PC-3 (cell line): ENCODE results near the gene CPOX. TPM values are rescaled to one million over a fixed set of nuclear protein-coding genes. Genes with fewer than 3 reads are reported as not detected.

ENCODE experiments used
- ATAC-seq: fragments of 200-7000 bp; cut with Tn5 transposase; 2 replicates; pipeline ENCODE4 v1.9.1; 2020; ENCODE audit warnings: mild to moderate bottlenecking, moderate library complexity
- BruUV-seq: library from RNA; stranded (reverse); fragments of 400-500 nt; replicated peaks from 2 replicates; lab custom pipeline; 2021; lab: Mats Ljungman, UMichigan
- CTCF ChIA-PET: fragments of 300-600 bp; sonication (Branson Sonifier 250); formaldehyde crosslinking; loops from one replicate; lab custom pipeline; 2022; ENCODE audit warnings: antibody characterized with exemption; lab: Charles Lee
- POLR2A ChIA-PET: fragments of 300-600 bp; sonication (Branson Sonifier 250); formaldehyde crosslinking; loops from one replicate; lab custom pipeline; 2022; ENCODE audit warnings: antibody characterized with exemption; ENCODE audit not compliant: unreplicated experiment; lab: Charles Lee
- DNase-seq: peaks from one replicate; pipeline ENCODE4 v3.0.0-alpha.2; 2015
- H2AFZ ChIP-seq: fragments of 300-600 bp; sonication (generic); 2 replicates; pipeline ENCODE4 v1.6.0; 2016; ENCODE audit warnings: antibody characterized with exemption, low read length
- H3F3A ChIP-seq: fragments of 300-600 bp; sonication (generic); one replicate; pipeline ENCODE4 v1.6.0; 2017; ENCODE audit warnings: antibody characterized with exemption, low read length, control low read depth, mild to moderate bottlenecking; ENCODE audit not compliant: unreplicated experiment
- H3K27ac ChIP-seq: fragments of 300-600 bp; sonication (generic); 2 replicates; pipeline ENCODE4 v1.5.1; 2016; ENCODE audit warnings: mild to moderate bottlenecking, low read length
- H3K27me3 ChIP-seq: fragments of 300-600 bp; sonication (generic); 2 replicates; pipeline ENCODE4 v1.6.1; 2016; ENCODE audit warnings: low read length, mixed read lengths
- H3K36me3 ChIP-seq: fragments of 300-600 bp; sonication (generic); 2 replicates; pipeline ENCODE4 v1.6.1; 2016; ENCODE audit warnings: low read depth, mixed run types, low read length, mixed read lengths
- H3K4me1 ChIP-seq: fragments of 300-600 bp; sonication (generic); 2 replicates; pipeline ENCODE4 v1.5.1; 2016; ENCODE audit warnings: low read length; ENCODE audit not compliant: insufficient read depth
- H3K4me2 ChIP-seq: fragments of 300-600 bp; sonication (generic); 2 replicates; pipeline ENCODE4 v1.6.0; 2016; ENCODE audit warnings: low read length
- H3K4me3 ChIP-seq: fragments of 300-600 bp; sonication (generic); 2 replicates; pipeline ENCODE4 v1.5.1; 2016; ENCODE audit warnings: mild to moderate bottlenecking, low read length, mixed read lengths
- H3K79me2 ChIP-seq: fragments of 300-600 bp; sonication (generic); 2 replicates; pipeline ENCODE4 v1.6.1; 2017; ENCODE audit warnings: low read length, mixed read lengths
- H3K9ac ChIP-seq: fragments of 300-600 bp; sonication (generic); 2 replicates; pipeline ENCODE4 v1.6.0; 2016; ENCODE audit warnings: mild to moderate bottlenecking, low read length
- H3K9me2 ChIP-seq: fragments of 300-600 bp; sonication (generic); replicated peaks from 2 replicates; pipeline ENCODE4 v1.6.1; 2016; ENCODE audit warnings: mixed run types, low read length, mixed read lengths
- H3K9me3 ChIP-seq: fragments of 300-600 bp; sonication (generic); 2 replicates; pipeline ENCODE4 v1.6.1; 2016; ENCODE audit warnings: low read length, mixed read lengths
- H4K20me1 ChIP-seq: fragments of 300-600 bp; sonication (generic); 2 replicates; pipeline ENCODE4 v1.6.1; 2016; ENCODE audit warnings: low read length, mixed read lengths
- CTCF ChIP-seq: fragments of 300-600 bp; sonication (generic); conservative IDR thresholded peaks from 2 replicates; pipeline ENCODE4 v1.5.1; 2017; ENCODE audit warnings: antibody characterized with exemption, low read depth, mild to moderate bottlenecking, low read length
- EZH2 ChIP-seq: fragments of 300-600 bp; sonication (generic); IDR thresholded peaks from one replicate; pipeline ENCODE4 v1.6.1; 2017; ENCODE audit warnings: antibody characterized with exemption, mild to moderate bottlenecking, low read length; ENCODE audit not compliant: unreplicated experiment
- EZH2phosphoT487 ChIP-seq: fragments of 300-600 bp; sonication (generic); IDR thresholded peaks from 2 replicates; pipeline ENCODE4 v1.6.1; 2018; ENCODE audit warnings: mild to moderate bottlenecking, antibody characterized with exemption, low read length, borderline replicate concordance
- intact Hi-C: fragments of 100-400 bp; cut with micrococcal nuclease; formaldehyde crosslinking; loops from 2 replicates; pipeline ENCODE4 v1.9.0; 2023
- total RNA-seq: library from RNA; depleted of rRNA; stranded (reverse); fragments of >200 nt; gene quantifications from 2 replicates; pipeline ENCODE4 v1.2.3, GENCODE V29; 2014

Gene CPOX
- total RNA-seq, 1 experiment from 2014 or later, result 62.0 TPM

GRCh38 chr3:98600412-98601095 lies 7.1 kb upstream of the CPOX start:
- intact Hi-C loops, result no loop called here
- no TSS peak for BruUV-seq

GRCh38 chr3:98599647-98600411 lies 6.4 kb upstream of the CPOX start:
- TF ChIP-seq EZH2 (no peak), EZH2phosphoT487 (no peak), CTCF (no peak)
- ChIA-PET POLR2A (no interaction called here), CTCF (no interaction called here)
- H3K36me3 ChIP-seq, result no peaks in the 10 kb centered on the region
- no peaks in the 10 kb centered on the region for H4K20me1 ChIP-seq
- no peak overlapping the region for H3K9ac ChIP-seq
- ATAC-seq, result no peak
- no peak overlapping the region for H3K4me3 ChIP-seq
- no peaks in the 10 kb centered on the region for H3K27me3 ChIP-seq
- DNase-seq, result no peak
- H3K79me2 ChIP-seq, result no peaks in the 10 kb centered on the region
- no peak overlapping the region for H3K4me2 ChIP-seq
- H3K9me2 ChIP-seq, result no peaks in the 10 kb centered on the region
- H3K27ac ChIP-seq, result no peak overlapping the region
- no peak overlapping the region for H2AFZ ChIP-seq
- H3F3A ChIP-seq, result no peaks in the 10 kb centered on the region
- H3K4me1 ChIP-seq, result no peaks in the 10 kb centered on the region
- intact Hi-C loops, result loop anchor here (10.0 kb wide), 1 partner anchor 1155 kb away; no protein-coding TSS in a partner anchor
- no peaks in the 10 kb centered on the region for H3K9me3 ChIP-seq
- BruUV-seq, result no TSS peak

More at GRCh38 chr3:98600412-98601095, 7.1 kb upstream of the CPOX start:
- Histone ChIP-seq H3K27me3 (no peaks in the 10 kb centered on the region), H3K4me3 (no peak overlapping the region), H3K36me3 (no peaks in the 10 kb centered on the region), H3K9me3 (no peaks in the 10 kb centered on the region), H3K9me2 (no peaks in the 10 kb centered on the region), H3K9ac (no peak overlapping the region), H3K4me2 (no peak overlapping the region), H3K79me2 (no peaks in the 10 kb centered on the region), H2AFZ (no peak overlapping the region), H3K27ac (no peak overlapping the region), H4K20me1 (no peaks in the 10 kb centered on the region), H3K4me1 (no peaks in the 10 kb centered on the region), H3F3A (no peaks in the 10 kb centered on the region)
- POLR2A ChIA-PET, result interaction anchor here (0.7 kb wide), 1 partner anchor 26 kb away, joined by 6 read pairs; no protein-coding TSS in a partner anchor
- DNase-seq (no peak), ATAC-seq (no peak)
- TF ChIP-seq EZH2phosphoT487 (no peak), CTCF (no peak), EZH2 (no peak)
- CTCF ChIA-PET, result interaction anchor here (1.8 kb wide), 1 partner anchor 57 kb away, joined by 14 read pairs; no protein-coding TSS in a partner anchor
